HEK293 (cell line): ENCODE data around the gene IL17B.

Source experiments
- CTCF ChIA-PET: fragments of 350-600 bp; formaldehyde crosslinking; extraction: SDS; loops from one replicate; lab custom pipeline; 2021; ENCODE audit warnings: antibody characterized with exemption; lab: Yijun Ruan, JAX
- POLR2A ChIA-PET: fragments of 300-600 bp; formaldehyde crosslinking; extraction: SDS; loops from one replicate; lab custom pipeline; 2020; ENCODE audit warnings: antibody characterized with exemption, inconsistent platforms; lab: Yijun Ruan, JAX
- H3K27ac ChIP-seq: fragments of 200-500 bp; sonication (Bioruptor generic); 2 replicates; pipeline ENCODE4 v1.5.1; 2014; ENCODE audit warnings: low read depth, low read length, control low read depth, inconsistent platforms; ENCODE audit errors: extremely low read depth
- H3K36me3 ChIP-seq, 2 experiments: fragments of 200-500 bp in 1 of 2; sonication (Bioruptor generic) in 1 of 2; 1 replicate in 1 of 2; 2 replicates in 1 of 2; pipeline ENCODE4 v1.5.1; 2014 to 2017; ENCODE audit warnings: inconsistent platforms in 2 of 2, low read length in 2 of 2; ENCODE audit not compliant: control insufficient read depth in 2 of 2, insufficient read depth in 1 of 2
- H3K4me1 ChIP-seq: fragments of 200-500 bp; sonication (Bioruptor generic); 2 replicates; pipeline ENCODE4 v1.5.1; 2014; ENCODE audit warnings: mild to moderate bottlenecking, low read length, inconsistent platforms; ENCODE audit not compliant: control insufficient read depth, insufficient read depth
- H3K4me3 ChIP-seq: 2 replicates; pipeline ENCODE4 v1.5.1; 2011; ENCODE audit warnings: low read depth, mild to moderate bottlenecking, control low read depth, low read length, moderate library complexity
- H3K9me3 ChIP-seq: fragments of 200-500 bp; sonication (Bioruptor generic); 2 replicates; pipeline ENCODE4 v1.5.1; 2014; ENCODE audit warnings: low read depth, low read length, inconsistent platforms; ENCODE audit not compliant: control insufficient read depth, insufficient read depth
- GLI2 ChIP-seq: fragments of 450-650 bp; formaldehyde crosslinking; IDR thresholded peaks from 2 replicates; pipeline ENCODE4; 2017; ENCODE audit warnings: missing biosample characterization, missing genetic modification characterization, low read depth, borderline replicate concordance
- MZF1 ChIP-seq: fragments of 450-650 bp; formaldehyde crosslinking; IDR thresholded peaks from 2 replicates; pipeline ENCODE4 v1.5.1; 2017; ENCODE audit warnings: missing biosample characterization, missing genetic modification characterization, borderline replicate concordance
- OVOL3 ChIP-seq: fragments of 450-650 bp; formaldehyde crosslinking; IDR thresholded peaks from 2 replicates; pipeline ENCODE4 v1.5.1; 2016; ENCODE audit warnings: missing biosample characterization, missing genetic modification characterization
- RBAK ChIP-seq: fragments of 450-650 bp; formaldehyde crosslinking; IDR thresholded peaks from 2 replicates; pipeline ENCODE4 v1.5.1; 2016; ENCODE audit warnings: missing biosample characterization, missing genetic modification characterization
- SP2 ChIP-seq: fragments of 450-650 bp; formaldehyde crosslinking; IDR thresholded peaks from 2 replicates; pipeline ENCODE4 v1.5.1; 2016; ENCODE audit warnings: missing biosample characterization, missing genetic modification characterization
- ZBTB6 ChIP-seq: fragments of 450-650 bp; formaldehyde crosslinking; IDR thresholded peaks from 2 replicates; pipeline ENCODE4 v1.5.1; 2017; ENCODE audit warnings: missing biosample characterization, missing genetic modification characterization
- ZNF112 ChIP-seq: fragments of 450-650 bp; formaldehyde crosslinking; IDR thresholded peaks from 2 replicates; pipeline ENCODE4 v1.5.0; 2017; ENCODE audit warnings: missing biosample characterization, missing genetic modification characterization
- ZNF121 ChIP-seq: fragments of 450-650 bp; formaldehyde crosslinking; IDR thresholded peaks from 2 replicates; pipeline ENCODE4 v1.5.1; 2016; ENCODE audit warnings: missing biosample characterization, missing genetic modification characterization
- ZNF157 ChIP-seq: fragments of 450-650 bp; formaldehyde crosslinking; IDR thresholded peaks from 2 replicates; pipeline ENCODE4 v1.5.1; 2016; ENCODE audit warnings: missing biosample characterization, missing genetic modification characterization
- ZNF16 ChIP-seq: fragments of 450-650 bp; formaldehyde crosslinking; IDR thresholded peaks from 2 replicates; pipeline ENCODE4 v1.5.1; 2016; ENCODE audit warnings: low read depth, missing biosample characterization, missing genetic modification characterization
- ZNF169 ChIP-seq: fragments of 450-650 bp; formaldehyde crosslinking; IDR thresholded peaks from 2 replicates; pipeline ENCODE4 v1.5.1; 2016; ENCODE audit warnings: missing biosample characterization, missing genetic modification characterization
- ZNF175 ChIP-seq: fragments of 450-650 bp; formaldehyde crosslinking; IDR thresholded peaks from 2 replicates; pipeline ENCODE4 v1.5.1; 2016; ENCODE audit warnings: missing biosample characterization, missing genetic modification characterization
- ZNF211 ChIP-seq: fragments of 450-650 bp; formaldehyde crosslinking; IDR thresholded peaks from 2 replicates; pipeline ENCODE4 v1.5.1; 2016; ENCODE audit warnings: low read depth, missing biosample characterization, missing genetic modification characterization
- ZNF239 ChIP-seq: fragments of 450-650 bp; formaldehyde crosslinking; IDR thresholded peaks from 2 replicates; pipeline ENCODE4 v1.5.1; 2016; ENCODE audit warnings: missing biosample characterization, missing genetic modification characterization
- ZNF366 ChIP-seq: fragments of 450-650 bp; formaldehyde crosslinking; conservative IDR thresholded peaks from 2 replicates; pipeline ENCODE4 v1.5.1; 2016; ENCODE audit warnings: missing biosample characterization, missing genetic modification characterization
- ZNF555 ChIP-seq: fragments of 450-650 bp; formaldehyde crosslinking; conservative IDR thresholded peaks from 2 replicates; pipeline ENCODE4 v1.5.1; 2017; ENCODE audit warnings: missing biosample characterization, mild to moderate bottlenecking, missing genetic modification characterization, inconsistent platforms
- ZNF621 ChIP-seq: fragments of 450-650 bp; formaldehyde crosslinking; IDR thresholded peaks from 2 replicates; pipeline ENCODE4 v1.5.1; 2017; ENCODE audit warnings: missing biosample characterization, missing genetic modification characterization
- ZNF623 ChIP-seq: fragments of 450-650 bp; formaldehyde crosslinking; IDR thresholded peaks from 2 replicates; pipeline ENCODE4 v1.5.1; 2016; ENCODE audit warnings: missing biosample characterization, missing genetic modification characterization
- ZNF747 ChIP-seq: fragments of 450-650 bp; formaldehyde crosslinking; IDR thresholded peaks from 2 replicates; pipeline ENCODE4 v1.5.1; 2016; ENCODE audit warnings: missing biosample characterization, missing genetic modification characterization
- ZNF768 ChIP-seq: fragments of 450-650 bp; formaldehyde crosslinking; IDR thresholded peaks from 2 replicates; pipeline ENCODE4 v1.5.1; 2018; ENCODE audit warnings: missing biosample characterization, mild to moderate bottlenecking, missing genetic modification characterization
- ZNF777 ChIP-seq: fragments of 450-650 bp; formaldehyde crosslinking; IDR thresholded peaks from 2 replicates; pipeline ENCODE4 v1.5.1; 2017; ENCODE audit warnings: missing biosample characterization, missing genetic modification characterization, borderline replicate concordance
- TF ChIP-seq, protein P1 (sequence below): fragments of 450-650 bp; formaldehyde crosslinking; IDR thresholded peaks from 2 replicates; pipeline ENCODE4 v1.5.1; 2016; ENCODE audit warnings: missing biosample characterization, missing genetic modification characterization

The IL17B gene

DNA sequence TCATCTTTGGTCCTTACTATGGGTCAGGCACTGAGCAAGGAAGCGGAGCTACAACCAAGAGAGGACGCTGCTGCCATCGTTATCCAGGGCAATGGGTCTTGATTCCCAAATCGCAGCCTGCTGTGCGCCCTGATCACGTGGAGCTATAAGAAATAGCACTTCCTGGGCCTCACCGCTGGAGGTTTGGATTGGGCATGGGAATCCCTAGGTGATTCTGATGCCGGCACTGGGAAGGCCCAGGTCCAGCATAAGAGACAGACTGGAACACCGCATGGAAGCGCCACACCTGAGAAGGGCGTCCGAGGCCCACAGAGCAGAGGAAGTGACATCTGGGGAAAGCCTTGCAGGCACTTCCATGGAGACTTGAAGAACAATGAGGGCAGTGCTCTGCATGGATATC lies 3.0 kb downstream of the IL17B start:
- ChIA-PET POLR2A (no interaction called here), CTCF (interaction anchor here (0.7 to 6.8 kb wide), 5 partner anchors 8 to 78 kb away, joined by 3 to 71 read pairs (median 5); no protein-coding TSS in a partner anchor)
- H3K9me3 ChIP-seq = no peaks in the 10 kb centered on the region
- TF ChIP-seq ZNF777 (no peak), ZNF175 (tag by site-specific recombination) (no peak), GLI2 (tag by site-specific recombination) (no peak), ZNF112 (tag by site-specific recombination) (no peak), ZNF16 (tag by site-specific recombination) (no peak), ZNF169 (tag by site-specific recombination) (no peak), ZNF621 (tag by site-specific recombination) (no peak), OVOL3 (tag by site-specific recombination) (no peak), RBAK (tag by site-specific recombination) (no peak), ZNF157 (tag by site-specific recombination) (no peak), SP2 (tag by site-specific recombination) (no peak), ZNF768 (tag by site-specific recombination) (no peak), MZF1 (tag by site-specific recombination) (no peak), ZNF623 (tag by site-specific recombination) (no peak), ZNF239 (tag by site-specific recombination) (no peak), ZNF555 (tag by site-specific recombination) (no peak), ZNF747 (tag by site-specific recombination) (no peak)
- TF ChIP-seq, protein P1, sequence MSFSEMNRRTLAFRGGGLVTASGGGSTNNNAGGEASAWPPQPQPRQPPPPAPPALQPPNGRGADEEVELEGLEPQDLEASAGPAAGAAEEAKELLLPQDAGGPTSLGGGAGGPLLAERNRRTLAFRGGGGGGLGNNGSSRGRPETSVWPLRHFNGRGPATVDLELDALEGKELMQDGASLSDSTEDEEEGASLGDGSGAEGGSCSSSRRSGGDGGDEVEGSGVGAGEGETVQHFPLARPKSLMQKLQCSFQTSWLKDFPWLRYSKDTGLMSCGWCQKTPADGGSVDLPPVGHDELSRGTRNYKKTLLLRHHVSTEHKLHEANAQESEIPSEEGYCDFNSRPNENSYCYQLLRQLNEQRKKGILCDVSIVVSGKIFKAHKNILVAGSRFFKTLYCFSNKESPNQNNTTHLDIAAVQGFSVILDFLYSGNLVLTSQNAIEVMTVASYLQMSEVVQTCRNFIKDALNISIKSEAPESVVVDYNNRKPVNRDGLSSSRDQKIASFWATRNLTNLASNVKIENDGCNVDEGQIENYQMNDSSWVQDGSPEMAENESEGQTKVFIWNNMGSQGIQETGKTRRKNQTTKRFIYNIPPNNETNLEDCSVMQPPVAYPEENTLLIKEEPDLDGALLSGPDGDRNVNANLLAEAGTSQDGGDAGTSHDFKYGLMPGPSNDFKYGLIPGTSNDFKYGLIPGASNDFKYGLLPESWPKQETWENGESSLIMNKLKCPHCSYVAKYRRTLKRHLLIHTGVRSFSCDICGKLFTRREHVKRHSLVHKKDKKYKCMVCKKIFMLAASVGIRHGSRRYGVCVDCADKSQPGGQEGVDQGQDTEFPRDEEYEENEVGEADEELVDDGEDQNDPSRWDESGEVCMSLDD (tag by site-specific recombination) = no peak
- H3K36me3 ChIP-seq = no peaks in the 10 kb centered on the region
- no peak overlapping the region for H3K4me3 ChIP-seq
- no peaks in the 10 kb centered on the region for H3K4me1 ChIP-seq
- H3K27ac ChIP-seq = no peak overlapping the region

- ChIA-PET POLR2A (no interaction called here), CTCF (interaction anchor here (0.7 to 15.5 kb wide), 6 partner anchors 8 to 191 kb away, joined by 3 to 212 read pairs (median 12); no protein-coding TSS in a partner anchor)
Measured at GRCh38 chr5:149375434-149375833, 3.7 kb downstream of the IL17B start.

More at GRCh38 chr5:149375434-149375833, 3.7 kb downstream of the IL17B start:
- Histone ChIP-seq H3K4me3 (no peak overlapping the region), H3K27ac (no peak overlapping the region), H3K9me3 (no peaks in the 10 kb centered on the region), H3K36me3 (no peaks in the 10 kb centered on the region), H3K4me1 (no peaks in the 10 kb centered on the region)
- TF ChIP-seq ZNF366 (no peak), ZNF121 (0 out of 2 replicates have a peak, but pooled peaks have one; percentile 28), ZNF211 (no peak), ZBTB6 (tag by site-specific recombination) (no peak)
